Panc1 (cell line): ENCODE results near the gene RNF213. TPM values are rescaled to one million over a fixed set of nuclear protein-coding genes. Genes with fewer than 3 reads are reported as not detected.

Source experiments
- ATAC-seq: fragments of 200-7000 bp; cut with Tn5 transposase; 2 replicates; pipeline ENCODE4 v1.9.1; 2020; ENCODE audit warnings: mild to moderate bottlenecking, moderate library complexity
- BruUV-seq: library from RNA; stranded (reverse); fragments of 400-500 nt; replicated peaks from 2 replicates; lab custom pipeline; 2021; lab: Mats Ljungman, UMichigan
- CTCF ChIA-PET: fragments of 300-600 bp; sonication (Branson Sonifier 250); formaldehyde crosslinking; loops from one replicate; lab custom pipeline; 2022; ENCODE audit warnings: antibody characterized with exemption; lab: Charles Lee
- POLR2A ChIA-PET: fragments of 300-600 bp; sonication (Branson Sonifier 250); formaldehyde crosslinking; loops from one replicate; lab custom pipeline; 2022; ENCODE audit warnings: antibody characterized with exemption; lab: Charles Lee
- DNase-seq: peaks from one replicate; pipeline ENCODE4 v3.0.0-alpha.2; 2010; ENCODE audit warnings: low read depth, low spot score
- H3K27ac ChIP-seq: 2 replicates; pipeline ENCODE4 v1.5.1; 2011; ENCODE audit warnings: mild to moderate bottlenecking, low read length, inconsistent platforms
- H3K27me3 ChIP-seq: fragments of 200-500 bp; sonication (Bioruptor generic); 2 replicates; pipeline ENCODE4 v1.6.0; 2014; ENCODE audit warnings: low read length, inconsistent platforms; ENCODE audit not compliant: control insufficient read depth, insufficient read depth
- H3K36me3 ChIP-seq: fragments of 200-500 bp; sonication (Bioruptor generic); 2 replicates; pipeline ENCODE4 v1.5.1; 2014; ENCODE audit warnings: inconsistent platforms, mild to moderate bottlenecking, low read length, moderate library complexity; ENCODE audit not compliant: control insufficient read depth, insufficient read depth
- H3K4me1 ChIP-seq: 2 replicates; pipeline ENCODE4 v1.5.1; 2011; ENCODE audit warnings: inconsistent platforms, mild to moderate bottlenecking, low read length, moderate library complexity; ENCODE audit not compliant: control insufficient read depth, insufficient read depth
- H3K4me3 ChIP-seq, 2 experiments: 2 replicates each; pipeline ENCODE4 v1.5.1; 2011 to 2012; ENCODE audit warnings: low read depth in 2 of 2, low read length in 2 of 2, mild to moderate bottlenecking in 2 of 2, inconsistent platforms in 1 of 2, moderate library complexity in 1 of 2
- H3K9me3 ChIP-seq: fragments of 200-500 bp; sonication (Bioruptor generic); 2 replicates; pipeline ENCODE4 v1.5.1; 2014; ENCODE audit warnings: low read depth, mild to moderate bottlenecking, inconsistent platforms, low read length, moderate library complexity; ENCODE audit not compliant: control insufficient read depth, insufficient read depth
- CTCF ChIP-seq: fragments of 450-650 bp; IDR thresholded peaks from 2 replicates; pipeline ENCODE4 v1.5.1; 2017; ENCODE audit warnings: mild to moderate bottlenecking
- POLR2AphosphoS5 ChIP-seq: IDR thresholded peaks from 2 replicates; pipeline ENCODE4 v1.6.1; 2012; ENCODE audit warnings: mild to moderate bottlenecking, low read depth, low read length, moderate library complexity
- REST ChIP-seq, 2 experiments: IDR thresholded peaks; 2 replicates each; pipeline ENCODE4 v1.6.1; 2011 to 2012; ENCODE audit warnings: low read depth in 2 of 2, control low read depth in 1 of 2, low read length in 1 of 2, mild to moderate bottlenecking in 1 of 2, moderate library complexity in 1 of 2; ENCODE audit not compliant: insufficient read depth in 1 of 2
- SIN3A ChIP-seq: IDR thresholded peaks from 2 replicates; pipeline ENCODE4 v1.6.1; 2012; ENCODE audit warnings: low read depth, mild to moderate bottlenecking, low read length, moderate library complexity, borderline replicate concordance; ENCODE audit not compliant: insufficient read depth
- TCF7L2 ChIP-seq: IDR thresholded peaks from 2 replicates; pipeline ENCODE4 v1.6.1; 2011; ENCODE audit warnings: mild to moderate bottlenecking, low read depth, low read length, inconsistent platforms
- in situ Hi-C: cut with HindIII; loops from 2 replicates; pipeline ENCODE4 v1.10.0; 2016; ENCODE audit warnings: low sequenced_read_pairs, low pct_unique_long_range_greater_than_20kb
- intact Hi-C: fragments of 100-400 bp; cut with micrococcal nuclease; formaldehyde crosslinking; loops from one replicate; pipeline ENCODE4 v1.10.0; 2022; ENCODE audit not compliant: unreplicated experiment
- total RNA-seq: library from RNA; stranded (reverse); gene quantifications from one replicate; pipeline ENCODE4 v1.2.1, GENCODE V29; 2021; ENCODE audit not compliant: unreplicated experiment

Gene RNF213
- total RNA-seq, 1 experiment from 2014 or later, result 230 TPM

GRCh38 chr17:80441133-80441578 lies 180.5 kb downstream of the RNF213 start:
- POLR2A ChIA-PET, result no interaction called here
- ATAC-seq, result no peak
- Histone ChIP-seq H3K36me3 (no peaks in the 10 kb centered on the region), H3K27ac (no peak overlapping the region), H3K9me3 (no peaks in the 10 kb centered on the region), H3K4me1 (no peaks in the 10 kb centered on the region), H3K27me3 (no peaks in the 10 kb centered on the region), H3K4me3 (no peak overlapping the region)
- DNase-seq, result no peak
- CTCF ChIA-PET, result no interaction called here
- in situ Hi-C loops, result no loop called here
- intact Hi-C loops, result no loop called here
- BruUV-seq, result no TSS peak
- TF ChIP-seq CTCF, result no peak
- peak; percentile 98 to 99 for TF ChIP-seq REST (IDR thresholded peaks at IDR 0.05; ENCODE audit: insufficient read depth in 1 of 2, low read depth in 2 of 2, low read length in 1 of 2)

GRCh38 chr17:80441598-80442322 lies 181.1 kb downstream of the RNF213 start:
- CTCF ChIA-PET, result no interaction called here
- POLR2A ChIA-PET, result no interaction called here

More at GRCh38 chr17:80441598-80442322, 181.1 kb downstream of the RNF213 start:
- Histone ChIP-seq H3K4me3 (no peak overlapping the region), H3K27me3 (no peaks in the 10 kb centered on the region), H3K27ac (no peak overlapping the region), H3K9me3 (no peaks in the 10 kb centered on the region), H3K36me3 (no peaks in the 10 kb centered on the region), H3K4me1 (no peaks in the 10 kb centered on the region)
- intact Hi-C loops, result no loop called here
- TF ChIP-seq SIN3A (no peak), CTCF (no peak), POLR2AphosphoS5 (no peak), REST (IDR thresholded peaks at IDR 0.05; ENCODE audit: insufficient read depth in 1 of 2, low read depth in 2 of 2, low read length in 1 of 2) (no peak), TCF7L2 (no peak)
- in situ Hi-C loops, result no loop called here
- DNase-seq (no peak), ATAC-seq (no peak)
- BruUV-seq, result no TSS peak
